Measurements from ENCODE around the gene KLC3.

DNA sequence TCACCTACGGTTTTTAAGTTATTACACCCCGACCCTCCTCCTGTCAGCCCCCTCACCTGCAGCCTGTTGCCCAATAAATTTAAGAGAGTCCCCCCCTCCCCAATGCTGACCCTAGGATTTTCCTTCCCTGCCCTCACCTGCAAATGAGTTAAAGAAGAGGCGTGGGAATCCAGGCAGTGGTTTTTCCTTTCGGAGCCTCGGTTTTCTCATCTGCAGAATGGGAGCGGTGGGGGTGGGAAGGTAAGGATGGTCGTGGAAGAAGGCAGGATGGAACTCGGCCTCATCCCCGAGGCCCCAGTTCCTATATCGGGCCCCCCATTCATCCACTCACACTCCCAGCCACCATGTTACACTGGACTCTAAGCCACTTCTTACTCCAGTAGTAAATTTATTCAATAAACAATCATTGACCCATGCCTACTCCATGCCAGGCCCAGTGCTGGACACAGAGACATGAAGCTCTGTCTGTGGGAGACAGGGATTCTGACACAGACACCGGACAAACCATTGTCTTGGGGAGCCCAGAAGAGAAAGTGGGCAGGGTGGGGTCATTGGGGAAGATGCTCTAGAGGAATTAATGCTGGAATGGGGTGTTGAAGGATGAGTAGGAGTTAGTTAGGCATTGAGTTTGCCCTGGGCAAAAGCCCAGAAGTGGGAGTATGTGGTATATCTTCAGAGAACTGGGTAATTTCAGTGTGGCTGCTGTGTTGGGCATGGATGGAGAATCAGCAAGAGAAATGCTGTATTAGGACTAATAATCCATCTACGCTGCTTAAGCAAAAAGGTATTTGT lies 37.1 kb upstream of the KLC3 start:
- TF ChIP-seq, protein P1, sequence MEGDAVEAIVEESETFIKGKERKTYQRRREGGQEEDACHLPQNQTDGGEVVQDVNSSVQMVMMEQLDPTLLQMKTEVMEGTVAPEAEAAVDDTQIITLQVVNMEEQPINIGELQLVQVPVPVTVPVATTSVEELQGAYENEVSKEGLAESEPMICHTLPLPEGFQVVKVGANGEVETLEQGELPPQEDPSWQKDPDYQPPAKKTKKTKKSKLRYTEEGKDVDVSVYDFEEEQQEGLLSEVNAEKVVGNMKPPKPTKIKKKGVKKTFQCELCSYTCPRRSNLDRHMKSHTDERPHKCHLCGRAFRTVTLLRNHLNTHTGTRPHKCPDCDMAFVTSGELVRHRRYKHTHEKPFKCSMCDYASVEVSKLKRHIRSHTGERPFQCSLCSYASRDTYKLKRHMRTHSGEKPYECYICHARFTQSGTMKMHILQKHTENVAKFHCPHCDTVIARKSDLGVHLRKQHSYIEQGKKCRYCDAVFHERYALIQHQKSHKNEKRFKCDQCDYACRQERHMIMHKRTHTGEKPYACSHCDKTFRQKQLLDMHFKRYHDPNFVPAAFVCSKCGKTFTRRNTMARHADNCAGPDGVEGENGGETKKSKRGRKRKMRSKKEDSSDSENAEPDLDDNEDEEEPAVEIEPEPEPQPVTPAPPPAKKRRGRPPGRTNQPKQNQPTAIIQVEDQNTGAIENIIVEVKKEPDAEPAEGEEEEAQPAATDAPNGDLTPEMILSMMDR (IDR thresholded peaks at IDR 0.05; ENCODE audit: low read depth, low read length, poor library complexity, severe bottlenecking), result no peak
- no peak for TF ChIP-seq EZH2phosphoT487 (IDR thresholded peaks at IDR 0.05; ENCODE audit: borderline replicate concordance, low read length)
